GM12878 (cell line): ENCODE measurements around the gene XPO5. TPM values are rescaled to one million over a fixed set of nuclear protein-coding genes. Genes with fewer than 3 reads are reported as not detected.

ENCODE experiments used
- ATAC-seq: fragments of 200-7000 bp; cut with Tn5 transposase; 3 replicates; pipeline ENCODE4 v1.9.1; 2020; ENCODE audit warnings: mild to moderate bottlenecking, moderate library complexity
- BruUV-seq: library from RNA; stranded (reverse); fragments of 400-500 nt; replicated peaks from 2 replicates; lab custom pipeline; 2021; lab: Mats Ljungman, UMichigan
- CTCF ChIA-PET: fragments of 300-600 bp; sonication (Branson Sonifier 250); formaldehyde crosslinking; extraction: SDS; loops from one replicate; lab custom pipeline; 2021; ENCODE audit warnings: inconsistent platforms; lab: Yijun Ruan, JAX
- POLR2A ChIA-PET: fragments of 350-600 bp; formaldehyde crosslinking; extraction: SDS; loops from one replicate; lab custom pipeline; 2021; ENCODE audit warnings: inconsistent platforms; lab: Charles Lee
- RAD21 ChIA-PET: fragments of 300-600 bp; sonication (Branson Sonifier 250); formaldehyde crosslinking; loops from one replicate; lab custom pipeline; 2023; ENCODE audit warnings: antibody characterized with exemption; ENCODE audit not compliant: unreplicated experiment; lab: Charles Lee
- SMC1A ChIA-PET: fragments of 300-600 bp; sonication (Branson Sonifier 250); formaldehyde crosslinking; loops from one replicate; lab custom pipeline; 2023; ENCODE audit not compliant: unreplicated experiment, uncharacterized antibody; lab: Charles Lee
- DNase-seq: peaks from one replicate; pipeline ENCODE4 v3.0.0-alpha.2; 2011; ENCODE audit warnings: low read depth, low spot score
- FAIRE-seq: peaks from 3 replicates; lab custom pipeline; 2011; peaks lifted over from hg19 to GRCh38; lab: Jason Lieb, UNC
- H2AFZ ChIP-seq: 2 replicates; pipeline ENCODE4 v1.6.0; 2011; ENCODE audit warnings: low read depth, low read length, control low read depth; ENCODE audit not compliant: control insufficient read depth
- H3K27ac ChIP-seq: 2 replicates; pipeline ENCODE4 v1.5.1; 2011; ENCODE audit warnings: control low read depth; ENCODE audit not compliant: control insufficient read depth, insufficient read depth
- H3K27me3 ChIP-seq, 2 experiments: replicated peaks in 1 of 2; 2 replicates each; pipeline versions ENCODE4 v1.6.0 to v1.6.1; 2011; ENCODE audit warnings: low read length in 1 of 2; ENCODE audit not compliant: control insufficient read depth in 2 of 2, insufficient read depth in 2 of 2
- H3K36me3 ChIP-seq, 2 experiments: 2 replicates each; pipeline ENCODE4 v1.5.1; 2011; ENCODE audit warnings: low read length in 1 of 2; ENCODE audit not compliant: control insufficient read depth in 2 of 2, insufficient read depth in 2 of 2
- H3K4me1 ChIP-seq: 2 replicates; pipeline ENCODE4 v1.6.1; 2011; ENCODE audit warnings: mild to moderate bottlenecking, low read length, moderate library complexity, mixed read lengths; ENCODE audit not compliant: control insufficient read depth, insufficient read depth
- H3K4me2 ChIP-seq: 2 replicates; pipeline ENCODE4 v1.6.0; 2011; ENCODE audit warnings: control low read depth; ENCODE audit not compliant: control insufficient read depth, insufficient read depth
- H3K4me3 ChIP-seq: fragments of 200-600 bp; sonication (generic); 2 replicates; pipeline ENCODE4 v1.5.1; 2016
- H3K79me2 ChIP-seq: 2 replicates; pipeline ENCODE4 v1.6.0; 2011; ENCODE audit warnings: low read length; ENCODE audit not compliant: control insufficient read depth, insufficient read depth
- H3K9ac ChIP-seq: 2 replicates; pipeline ENCODE4 v1.8.0; 2011; ENCODE audit warnings: low read length, control low read depth, mixed read lengths; ENCODE audit not compliant: control insufficient read depth, insufficient read depth
- H3K9me3 ChIP-seq: replicated peaks from 3 replicates; pipeline ENCODE4 v1.5.1; 2011; ENCODE audit warnings: mild to moderate bottlenecking, low read length; ENCODE audit not compliant: control insufficient read depth, insufficient read depth
- H4K20me1 ChIP-seq: 2 replicates; pipeline ENCODE4 v1.6.0; 2011; ENCODE audit not compliant: control insufficient read depth, insufficient read depth
- CEBPB ChIP-seq, 2 experiments: fragments of 150-350 bp in 1 of 2; IDR thresholded peaks; 2 replicates each; pipeline ENCODE4 v1.6.1; 2012 to 2014; ENCODE audit warnings: low read depth in 2 of 2, low read length in 2 of 2, borderline replicate concordance in 1 of 2, inconsistent platforms in 1 of 2
- GABPA ChIP-seq: IDR thresholded peaks from 2 replicates; pipeline ENCODE4 v1.6.1; 2014; ENCODE audit warnings: antibody characterized with exemption, low read depth, mild to moderate bottlenecking, inconsistent platforms
- HDAC2 ChIP-seq: fragments of 200-600 bp; sonication (generic); IDR thresholded peaks from 2 replicates; pipeline ENCODE4 v1.6.1; 2017
- KAT2A ChIP-seq: conservative IDR thresholded peaks from 2 replicates; pipeline ENCODE4 v1.6.1; 2011; ENCODE audit warnings: low read depth, low read length; ENCODE audit not compliant: control insufficient read depth
- MEF2B ChIP-seq: fragments of 450-650 bp; IDR thresholded peaks from 2 replicates; pipeline ENCODE4 v1.6.1; 2018; ENCODE audit warnings: mild to moderate bottlenecking, moderate library complexity; ENCODE audit not compliant: partially characterized antibody, poor library complexity, severe bottlenecking
- MTA3 ChIP-seq: IDR thresholded peaks from 2 replicates; pipeline ENCODE4 v1.6.1; 2012; ENCODE audit warnings: low read length, inconsistent platforms, borderline replicate concordance
- NBN ChIP-seq: fragments of 450-650 bp; IDR thresholded peaks from 2 replicates; pipeline ENCODE4 v1.6.1; 2016
- NR2C1 ChIP-seq: fragments of 450-650 bp; IDR thresholded peaks from 2 replicates; pipeline ENCODE4 v1.6.1; 2017; ENCODE audit warnings: antibody characterized with exemption, mild to moderate bottlenecking, moderate library complexity
- RFX5 ChIP-seq: IDR thresholded peaks from 2 replicates; pipeline ENCODE4 v1.6.1; 2011; ENCODE audit warnings: low read depth, low read length, improper control_type of control experiment
- RUNX3 ChIP-seq: IDR thresholded peaks from 2 replicates; pipeline ENCODE4 v1.6.1; 2012; ENCODE audit warnings: low read length, inconsistent platforms
- SIX5 ChIP-seq: IDR thresholded peaks from 2 replicates; pipeline ENCODE4 v1.6.1; 2011; ENCODE audit warnings: mild to moderate bottlenecking, low read depth, low read length, moderate library complexity; ENCODE audit not compliant: severe bottlenecking
- SMARCA5 ChIP-seq: fragments of 450-650 bp; IDR thresholded peaks from 2 replicates; pipeline ENCODE4 v1.6.1; 2017; ENCODE audit warnings: mild to moderate bottlenecking
- STAT3 ChIP-seq: IDR thresholded peaks from 2 replicates; pipeline ENCODE4 v1.6.1; 2011; ENCODE audit warnings: low read depth, low read length, improper control_type of control experiment
- WRNIP1 ChIP-seq: IDR thresholded peaks from 2 replicates; pipeline ENCODE4 v1.6.1; 2011; ENCODE audit warnings: low read depth, low read length, improper control_type of control experiment, borderline replicate concordance
- ZSCAN29 ChIP-seq: fragments of 450-650 bp; IDR thresholded peaks from 2 replicates; pipeline ENCODE4 v1.6.1; 2017; ENCODE audit warnings: mild to moderate bottlenecking, moderate library complexity
- WGBS: methylation state at CpG from one replicate; pipeline ENCODE4 v1.1.6; 2016; ENCODE audit warnings: low lambda C conversion rate; ENCODE audit not compliant: insufficient replicate concordance, insufficient coverage; ENCODE audit errors: missing lambda C conversion rate; 5-methylcytosine and 5-hydroxymethylcytosine counted together
- in situ Hi-C: fragments of 300-500 bp; cut with MboI; formaldehyde crosslinking; loops from 9 replicates; pipeline ENCODE4 v1.14.3; 2018; ENCODE audit warnings: mixed read lengths
- intact Hi-C: fragments of 100-400 bp; cut with micrococcal nuclease; formaldehyde crosslinking; loops from one replicate; pipeline ENCODE4 v1.14.2; 2022; ENCODE audit not compliant: unreplicated experiment
- polyA plus RNA-seq, 11 experiments: library from polyadenylated mRNA; depleted of rRNA in 4 of 11; unstranded in 6 of 11; stranded (reverse) in 5 of 11; fragments of >200 nt; fragmentation: Nextera tagmentation in 4 of 11; fragmentation: Illumina TruSeq in 1 of 11; extraction: Ambion mirVana in 4 of 11; extraction: Trizol in 1 of 11; gene quantifications; 1 replicate in 1 of 11; 2 replicates in 10 of 11; pipeline versions ENCODE4 v1.2.1 to v1.2.3, GENCODE V29; 2011 to 2016; ENCODE audit warnings: inconsistent platforms in 2 of 11, missing spikeins in 2 of 11, low read depth in 1 of 11
- total RNA-seq, 4 experiments: library from RNA; depleted of rRNA in 3 of 4; stranded (reverse); fragments of >200 nt in 3 of 4; fragmentation: Illumina TruSeq in 1 of 4; extraction: Trizol in 1 of 4; gene quantifications; 2 replicates each; pipeline versions ENCODE4 v1.2.1 to v1.2.3, GENCODE V29; 2013 to 2021
- TF ChIP-seq, protein P1 (sequence below): IDR thresholded peaks from 2 replicates; pipeline ENCODE4 v1.6.1; 2012; ENCODE audit warnings: low read depth, low read length, improper control_type of control experiment
- TF ChIP-seq, protein P2 (sequence below): IDR thresholded peaks from 2 replicates; pipeline ENCODE4 v1.6.1; 2011; ENCODE audit warnings: borderline replicate concordance, low read depth, mild to moderate bottlenecking, moderate library complexity, mixed read lengths, low read length; ENCODE audit not compliant: insufficient read depth; ENCODE audit errors: extremely low read length
- TF ChIP-seq, protein P3 (sequence below), 3 experiments: IDR thresholded peaks in 2 of 3; conservative IDR thresholded peaks in 1 of 3; 2 replicates each; pipeline ENCODE4 v1.5.1; 2011; ENCODE audit warnings: low read depth in 3 of 3, low read length in 3 of 3, mild to moderate bottlenecking in 3 of 3, control low read depth in 2 of 3, moderate library complexity in 2 of 3, inconsistent platforms in 1 of 3, mixed read lengths in 1 of 3; ENCODE audit not compliant: control insufficient read depth in 2 of 3, insufficient read depth in 1 of 3; ENCODE audit errors: extremely low read depth in 1 of 3
- TF ChIP-seq, protein P4 (sequence below): IDR thresholded peaks from 2 replicates; pipeline ENCODE4 v1.6.1; 2011; ENCODE audit warnings: low read depth, low read length, improper control_type of control experiment, borderline replicate concordance
- TF ChIP-seq, protein P5 (sequence below): IDR thresholded peaks from 2 replicates; pipeline ENCODE4 v1.6.1; 2012; ENCODE audit warnings: low read length, inconsistent platforms

Gene XPO5
- total and polyA plus RNA-seq, 10 of the 15 experiments (the other 5 are each of a cell fraction or from before 2014, with no cell fraction given) = 11.3 to 76.0 (median 41.6) TPM

DNA sequence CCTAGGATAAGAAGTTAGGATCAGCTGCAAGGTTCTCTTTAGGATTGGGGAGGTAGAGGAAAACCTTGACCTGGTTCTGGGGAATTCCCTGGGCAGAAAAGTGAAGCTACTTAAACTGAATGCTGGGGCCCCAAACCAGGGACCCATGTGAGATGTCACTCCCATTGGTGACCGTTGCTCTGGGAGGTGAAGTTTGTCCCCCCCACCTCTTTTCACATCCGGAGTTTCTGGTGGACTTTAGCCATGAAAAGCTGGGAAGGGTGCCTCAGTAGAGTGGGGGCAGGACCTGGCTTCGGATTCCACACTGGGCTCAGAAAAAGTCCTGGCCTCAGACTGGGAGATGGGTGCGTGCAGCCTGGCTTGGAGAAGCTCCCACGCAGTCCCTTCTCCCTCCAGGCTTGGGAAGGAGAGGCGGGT, 85.3 kb downstream of the XPO5 start:
- Histone ChIP-seq H3K36me3 (no peaks in the 10 kb centered on the region; a peak in 1 of 4 replicates), H3K27me3 (no peaks in the 10 kb centered on the region), H3K4me1 (no peaks in the 10 kb centered on the region; the same call in 1 of the 2 replicates), H3K9me3 (no peaks in the 10 kb centered on the region), H4K20me1 (no peaks in the 10 kb centered on the region; the same call in 1 of the 2 replicates), H3K79me2 (no peaks in the 10 kb centered on the region), H3K9ac (no peak overlapping the region), H3K4me2 (no peak overlapping the region), H2AFZ (no peak overlapping the region), H3K4me3 (no peak overlapping the region), H3K27ac (no peak overlapping the region)
- BruUV-seq = no TSS peak
- TF ChIP-seq, protein P1, sequence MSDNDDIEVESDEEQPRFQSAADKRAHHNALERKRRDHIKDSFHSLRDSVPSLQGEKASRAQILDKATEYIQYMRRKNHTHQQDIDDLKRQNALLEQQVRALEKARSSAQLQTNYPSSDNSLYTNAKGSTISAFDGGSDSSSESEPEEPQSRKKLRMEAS = no peak
- TF ChIP-seq STAT3 (no peak), HDAC2 (no peak), MTA3 (no peak), SMARCA5 (no peak), ZSCAN29 (no peak), RFX5 (no peak), KAT2A (no peak), NR2C1 (no peak), NBN (no peak), CEBPB (IDR thresholded peaks at IDR 0.05; ENCODE audit: borderline replicate concordance in 1 of 2, low read depth in 2 of 2, low read length in 2 of 2) (no peak), RUNX3 (no peak), SIX5 (no peak), GABPA (no peak), MEF2B (no peak), WRNIP1 (no peak)
- TF ChIP-seq, protein P2, sequence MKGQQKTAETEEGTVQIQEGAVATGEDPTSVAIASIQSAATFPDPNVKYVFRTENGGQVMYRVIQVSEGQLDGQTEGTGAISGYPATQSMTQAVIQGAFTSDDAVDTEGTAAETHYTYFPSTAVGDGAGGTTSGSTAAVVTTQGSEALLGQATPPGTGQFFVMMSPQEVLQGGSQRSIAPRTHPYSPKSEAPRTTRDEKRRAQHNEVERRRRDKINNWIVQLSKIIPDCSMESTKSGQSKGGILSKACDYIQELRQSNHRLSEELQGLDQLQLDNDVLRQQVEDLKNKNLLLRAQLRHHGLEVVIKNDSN = no peak
- TF ChIP-seq, protein P3, sequence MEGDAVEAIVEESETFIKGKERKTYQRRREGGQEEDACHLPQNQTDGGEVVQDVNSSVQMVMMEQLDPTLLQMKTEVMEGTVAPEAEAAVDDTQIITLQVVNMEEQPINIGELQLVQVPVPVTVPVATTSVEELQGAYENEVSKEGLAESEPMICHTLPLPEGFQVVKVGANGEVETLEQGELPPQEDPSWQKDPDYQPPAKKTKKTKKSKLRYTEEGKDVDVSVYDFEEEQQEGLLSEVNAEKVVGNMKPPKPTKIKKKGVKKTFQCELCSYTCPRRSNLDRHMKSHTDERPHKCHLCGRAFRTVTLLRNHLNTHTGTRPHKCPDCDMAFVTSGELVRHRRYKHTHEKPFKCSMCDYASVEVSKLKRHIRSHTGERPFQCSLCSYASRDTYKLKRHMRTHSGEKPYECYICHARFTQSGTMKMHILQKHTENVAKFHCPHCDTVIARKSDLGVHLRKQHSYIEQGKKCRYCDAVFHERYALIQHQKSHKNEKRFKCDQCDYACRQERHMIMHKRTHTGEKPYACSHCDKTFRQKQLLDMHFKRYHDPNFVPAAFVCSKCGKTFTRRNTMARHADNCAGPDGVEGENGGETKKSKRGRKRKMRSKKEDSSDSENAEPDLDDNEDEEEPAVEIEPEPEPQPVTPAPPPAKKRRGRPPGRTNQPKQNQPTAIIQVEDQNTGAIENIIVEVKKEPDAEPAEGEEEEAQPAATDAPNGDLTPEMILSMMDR (IDR thresholded peaks at IDR 0.05 in 2 of 3, conservative IDR thresholded peaks at IDR 0.05 in 1 of 3; ENCODE audit: control insufficient read depth in 2 of 3, extremely low read depth in 1 of 3, insufficient read depth in 1 of 3, low read depth in 3 of 3, low read length in 3 of 3) = no peak
- TF ChIP-seq, protein P4, sequence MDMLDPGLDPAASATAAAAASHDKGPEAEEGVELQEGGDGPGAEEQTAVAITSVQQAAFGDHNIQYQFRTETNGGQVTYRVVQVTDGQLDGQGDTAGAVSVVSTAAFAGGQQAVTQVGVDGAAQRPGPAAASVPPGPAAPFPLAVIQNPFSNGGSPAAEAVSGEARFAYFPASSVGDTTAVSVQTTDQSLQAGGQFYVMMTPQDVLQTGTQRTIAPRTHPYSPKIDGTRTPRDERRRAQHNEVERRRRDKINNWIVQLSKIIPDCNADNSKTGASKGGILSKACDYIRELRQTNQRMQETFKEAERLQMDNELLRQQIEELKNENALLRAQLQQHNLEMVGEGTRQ = no peak
- TF ChIP-seq, protein P5, sequence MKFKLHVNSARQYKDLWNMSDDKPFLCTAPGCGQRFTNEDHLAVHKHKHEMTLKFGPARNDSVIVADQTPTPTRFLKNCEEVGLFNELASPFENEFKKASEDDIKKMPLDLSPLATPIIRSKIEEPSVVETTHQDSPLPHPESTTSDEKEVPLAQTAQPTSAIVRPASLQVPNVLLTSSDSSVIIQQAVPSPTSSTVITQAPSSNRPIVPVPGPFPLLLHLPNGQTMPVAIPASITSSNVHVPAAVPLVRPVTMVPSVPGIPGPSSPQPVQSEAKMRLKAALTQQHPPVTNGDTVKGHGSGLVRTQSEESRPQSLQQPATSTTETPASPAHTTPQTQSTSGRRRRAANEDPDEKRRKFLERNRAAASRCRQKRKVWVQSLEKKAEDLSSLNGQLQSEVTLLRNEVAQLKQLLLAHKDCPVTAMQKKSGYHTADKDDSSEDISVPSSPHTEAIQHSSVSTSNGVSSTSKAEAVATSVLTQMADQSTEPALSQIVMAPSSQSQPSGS = no peak
- 97% methylated on average over 6 of the region's 6 CpGs for WGBS
- POLR2A ChIA-PET = no interaction called here
- RAD21 ChIA-PET = no interaction called here
- CTCF ChIA-PET = interaction anchor here (0.5 to 1.3 kb wide), 5 partner anchors 15 to 524 kb away, joined by 3 to 4 read pairs (median 3); partner anchors contain the start of genes POLR1C and YIPF3
- in situ Hi-C loops = no loop called here
- ATAC-seq = no peak
- SMC1A ChIA-PET = interaction anchor here (0.7 kb wide), 1 partner anchor 107 kb away, joined by 3 read pairs; no protein-coding TSS in a partner anchor
- intact Hi-C loops = no loop called here
- FAIRE-seq = no peak
- DNase-seq = no peak
